ENCODE data around the gene CMSS1. TPM values are rescaled to one million over a fixed set of nuclear protein-coding genes. Genes with fewer than 3 reads are reported as not detected.
A peak's percentile ranks its signal among the peaks of the same experiment; 100 is the strongest.

The CMSS1 gene
- polyA plus RNA-seq (26.2 and 31.8 TPM in 2 replicates), polyA minus RNA-seq (13.4 and 17.4 TPM in 2 replicates)

GRCh38 chr3:99817437-99818240 lies at the start of gene CMSS1:
CMSS1 (plus strand) TSS chr3:99817862.
- Histone ChIP-seq H3K27me3 (ENCODE audit: insufficient read depth, low read depth, low read length) (no peaks in the 10 kb centered on the region), H3K9ac (ENCODE audit: low read length) (peak within 1 kb of the TSS; percentile 70), H3K4me2 (ENCODE audit: low read length) (peak within 1 kb of the TSS; percentile 81), H4K20me1 (ENCODE audit: insufficient read depth) (no peaks in the 10 kb centered on the region), H3K79me2 (replicated peaks; ENCODE audit: insufficient read depth, low read length) (no peaks in the 10 kb centered on the region), H3K9me3 (ENCODE audit: low read length) (no peaks in the 10 kb centered on the region), H3F3A (ENCODE audit: insufficient read depth, low read length, poor library complexity, severe bottlenecking) (no peaks in the 10 kb centered on the region), H2AFZ (ENCODE audit: low read depth, low read length) (peak within 1 kb of the TSS; percentile 82), H3K36me3 (ENCODE audit: insufficient read depth, low read length) (no peaks in the 10 kb centered on the region), H3K9me2 (ENCODE audit: insufficient read depth, low read length) (no peaks in the 10 kb centered on the region), H3K4me3 (ENCODE audit: low read length) (peak within 1 kb of the TSS; percentile 91), H3K27ac (ENCODE audit: low read length) (peak within 1 kb of the TSS; percentile 67)
- TF ChIP-seq REST (IDR thresholded peaks at IDR 0.05; ENCODE audit: borderline replicate concordance) (no peak), EZH2 (IDR thresholded peaks at IDR 0.05; ENCODE audit: borderline replicate concordance, insufficient read depth, low read length, poor library complexity, severe bottlenecking) (no peak), CTCF (IDR thresholded peaks at IDR 0.05; ENCODE audit: poor library complexity, severe bottlenecking) (peak; percentile 40), MXI1 (conservative IDR thresholded peaks at IDR 0.05; ENCODE audit: poor library complexity, severe bottlenecking) (peak; percentile 99), RAD21 (conservative IDR thresholded peaks at IDR 0.05) (peak; percentile 29), SMC3 (conservative IDR thresholded peaks at IDR 0.05; ENCODE audit: poor library complexity) (peak; percentile 57), POLR2AphosphoS5 (IDR thresholded peaks at IDR 0.05) (peak; percentile 71), TAF1 (IDR thresholded peaks at IDR 0.05; ENCODE audit: low read depth) (no peak), EP300 (conservative IDR thresholded peaks at IDR 0.05; ENCODE audit: poor library complexity, severe bottlenecking) (peak; percentile 99)

GRCh38 chr3:99768126-99768525 lies 49.5 kb upstream of the CMSS1 start:
- Histone ChIP-seq H3K36me3 (ENCODE audit: insufficient read depth, low read length) (no peaks in the 10 kb centered on the region), H2AFZ (ENCODE audit: low read depth, low read length) (no peak overlapping the region), H3F3A (ENCODE audit: insufficient read depth, low read length, poor library complexity, severe bottlenecking) (no peaks in the 10 kb centered on the region), H4K20me1 (ENCODE audit: insufficient read depth) (no peaks in the 10 kb centered on the region), H3K27ac (ENCODE audit: low read length) (no peak overlapping the region), H3K27me3 (ENCODE audit: insufficient read depth, low read depth, low read length) (no peaks in the 10 kb centered on the region), H3K9ac (ENCODE audit: low read length) (no peak overlapping the region), H3K9me3 (ENCODE audit: low read length) (no peaks in the 10 kb centered on the region), H3K9me2 (ENCODE audit: insufficient read depth, low read length) (no peaks in the 10 kb centered on the region), H3K4me3 (ENCODE audit: low read length) (no peak overlapping the region), H3K79me2 (replicated peaks; ENCODE audit: insufficient read depth, low read length) (no peaks in the 10 kb centered on the region), H3K4me2 (ENCODE audit: low read length) (no peak overlapping the region)
- TF ChIP-seq TAF1 (IDR thresholded peaks at IDR 0.05; ENCODE audit: low read depth) (no peak), POLR2AphosphoS5 (IDR thresholded peaks at IDR 0.05) (no peak), MXI1 (conservative IDR thresholded peaks at IDR 0.05; ENCODE audit: poor library complexity, severe bottlenecking) (no peak), CTCF (IDR thresholded peaks at IDR 0.05; ENCODE audit: poor library complexity, severe bottlenecking) (no peak), RAD21 (conservative IDR thresholded peaks at IDR 0.05) (no peak), EZH2 (IDR thresholded peaks at IDR 0.05; ENCODE audit: borderline replicate concordance, insufficient read depth, low read length, poor library complexity, severe bottlenecking) (no peak), REST (IDR thresholded peaks at IDR 0.05; ENCODE audit: borderline replicate concordance) (no peak), EP300 (conservative IDR thresholded peaks at IDR 0.05; ENCODE audit: poor library complexity, severe bottlenecking) (no peak), SMC3 (conservative IDR thresholded peaks at IDR 0.05; ENCODE audit: poor library complexity) (no peak)
